Endothelial cell of umbilical vein (primary cell): Measurements from ENCODE around the gene SCNN1B. TPM values are rescaled to one million over a fixed set of nuclear protein-coding genes. Genes with fewer than 3 reads are reported as not detected.

ENCODE experiments used
- BruUV-seq: library from RNA; stranded (reverse); fragments of 400-500 nt; replicated peaks from 2 replicates; lab custom pipeline; 2021; lab: Mats Ljungman, UMichigan
- CTCF ChIA-PET: fragments of 300-600, 350-600 bp; sonication (Branson Sonifier 250); formaldehyde crosslinking; loops from one replicate; lab custom pipeline; 2021; ENCODE audit warnings: antibody characterized with exemption, inconsistent platforms; lab: Charles Lee
- POLR2A ChIA-PET: fragments of 300-600, 350-600 bp; sonication (Branson Sonifier 250); formaldehyde crosslinking; loops from one replicate; lab custom pipeline; 2021; ENCODE audit warnings: antibody characterized with exemption, inconsistent platforms; lab: Charles Lee
- DNase-seq: peaks from one replicate; pipeline ENCODE4 v3.0.0-alpha.2; 2011; ENCODE audit warnings: low read depth, low spot score
- FAIRE-seq: peaks from 2 replicates; lab custom pipeline; 2011; peaks lifted over from hg19 to GRCh38; lab: Jason Lieb, UNC
- H2AFZ ChIP-seq: 2 replicates; pipeline ENCODE4 v1.6.0; 2012; ENCODE audit warnings: low read depth, low read length, control low read depth, inconsistent platforms
- H3K27ac ChIP-seq: 2 replicates; pipeline ENCODE4 v1.5.1; 2011; ENCODE audit warnings: low read depth, mild to moderate bottlenecking, control low read depth, low read length, moderate library complexity; ENCODE audit not compliant: insufficient read depth
- H3K27me3 ChIP-seq, 2 experiments: 2 replicates each; pipeline versions ENCODE4 v1.6.0 to v1.6.1; 2011; ENCODE audit warnings: low read length in 2 of 2, mixed read lengths in 1 of 2; ENCODE audit not compliant: control insufficient read depth in 2 of 2, insufficient read depth in 2 of 2
- H3K36me3 ChIP-seq, 2 experiments: 2 replicates in 1 of 2; 3 replicates in 1 of 2; pipeline ENCODE4 v1.5.1; 2011; ENCODE audit warnings: low read length in 2 of 2, mild to moderate bottlenecking in 1 of 2, moderate library complexity in 1 of 2; ENCODE audit not compliant: control insufficient read depth in 2 of 2, insufficient read depth in 2 of 2; ENCODE audit errors: extremely low read depth in 1 of 2
- H3K4me1 ChIP-seq: 3 replicates; pipeline ENCODE4 v1.5.1; 2011; ENCODE audit warnings: mild to moderate bottlenecking, low read length; ENCODE audit not compliant: control insufficient read depth, insufficient read depth; ENCODE audit errors: extremely low read depth
- H3K4me2 ChIP-seq: 2 replicates; pipeline ENCODE4 v1.6.1; 2011; ENCODE audit warnings: low read length, control low read depth, mixed read lengths; ENCODE audit not compliant: insufficient read depth
- H3K4me3 ChIP-seq, 3 experiments: fragments of 200-600 bp in 1 of 3; sonication (generic), shearing (Covaris generic) in 1 of 3; replicated peaks in 1 of 3; 2 replicates each; pipeline ENCODE4 v1.5.1; 2011 to 2016; ENCODE audit warnings: control low read depth in 3 of 3, low read length in 3 of 3, mild to moderate bottlenecking in 2 of 3, inconsistent platforms in 1 of 3, low read depth in 1 of 3, moderate library complexity in 1 of 3; ENCODE audit not compliant: insufficient read depth in 1 of 3
- H3K79me2 ChIP-seq: 2 replicates; pipeline ENCODE4 v1.6.0; 2012; ENCODE audit warnings: low read length, inconsistent platforms; ENCODE audit not compliant: control insufficient read depth, insufficient read depth
- H3K9ac ChIP-seq: replicated peaks from 2 replicates; pipeline ENCODE3; 2011; ENCODE audit warnings: low read length, control low read depth; ENCODE audit not compliant: insufficient read depth; ENCODE audit errors: extremely low read depth
- H3K9me1 ChIP-seq: replicated peaks from 3 replicates; pipeline ENCODE4 v1.6.0; 2011; ENCODE audit warnings: mild to moderate bottlenecking, low read length; ENCODE audit not compliant: control insufficient read depth, insufficient read depth; ENCODE audit errors: extremely low read depth
- H3K9me3 ChIP-seq: replicated peaks from 2 replicates; pipeline ENCODE4 v1.5.1; 2012; ENCODE audit warnings: low read length, inconsistent platforms; ENCODE audit not compliant: control insufficient read depth, insufficient read depth
- H4K20me1 ChIP-seq: replicated peaks from 2 replicates; pipeline ENCODE3; 2011; ENCODE audit warnings: mild to moderate bottlenecking, low read length; ENCODE audit not compliant: control insufficient read depth, insufficient read depth; ENCODE audit errors: extremely low read depth
- EZH2 ChIP-seq: IDR thresholded peaks from 2 replicates; pipeline ENCODE4 v1.6.1; 2012; ENCODE audit warnings: borderline replicate concordance, low read depth, mild to moderate bottlenecking, moderate library complexity, low read length, inconsistent platforms; ENCODE audit not compliant: severe bottlenecking
- FOS ChIP-seq: IDR thresholded peaks from 2 replicates; pipeline ENCODE4 v1.6.1; 2011; ENCODE audit warnings: mild to moderate bottlenecking, low read length, moderate library complexity, borderline replicate concordance; ENCODE audit not compliant: insufficient read depth
- GATA2 ChIP-seq: IDR thresholded peaks from 2 replicates; pipeline ENCODE4 v1.7.0; 2011; ENCODE audit warnings: low read depth, mild to moderate bottlenecking, moderate library complexity, mixed read lengths, low read length; ENCODE audit not compliant: insufficient read length, insufficient read depth
- JUN ChIP-seq: IDR thresholded peaks from 2 replicates; pipeline ENCODE4 v1.6.1; 2011; ENCODE audit warnings: borderline replicate concordance, low read depth; ENCODE audit not compliant: insufficient read length, insufficient read depth
- MAX ChIP-seq: IDR thresholded peaks from 2 replicates; pipeline ENCODE4 v1.6.1; 2011; ENCODE audit not compliant: insufficient read depth, insufficient read length
- MYC ChIP-seq: IDR thresholded peaks from one replicate; pipeline ENCODE4 v1.6.1; 2011; ENCODE audit warnings: mild to moderate bottlenecking, low read depth, low read length
- POLR2A ChIP-seq: IDR thresholded peaks from 2 replicates; pipeline ENCODE4 v1.6.1; 2012; ENCODE audit warnings: low read depth, mild to moderate bottlenecking, control low read depth, low read length
- POLR2AphosphoS5 ChIP-seq: IDR thresholded peaks from 2 replicates; pipeline ENCODE4 v1.6.1; 2012; ENCODE audit warnings: low read depth, mild to moderate bottlenecking, control low read depth, low read length, moderate library complexity; ENCODE audit not compliant: insufficient read depth
- dilution Hi-C: fragments of 300-500 bp; cut with MboI; formaldehyde crosslinking; loops from one replicate; pipeline ENCODE4 v1.15.0; 2019; ENCODE audit warnings: low sequenced_read_pairs; ENCODE audit not compliant: extremely low pct_ligation_motif_present
- intact Hi-C: fragments of 100-400 bp; cut with micrococcal nuclease; formaldehyde crosslinking; loops from one replicate; pipeline ENCODE4 v1.10.0; 2022
- polyA plus RNA-seq, 4 experiments: library from polyadenylated mRNA; depleted of rRNA in 3 of 4; stranded (reverse) in 3 of 4; unstranded in 1 of 4; fragments of >200 nt; gene quantifications; 2 replicates each; pipeline versions ENCODE4 v1.2.1 to v1.2.3, GENCODE V29; 2011 to 2012; ENCODE audit warnings: missing spikeins in 1 of 4
- total RNA-seq: library from RNA; stranded (reverse); gene quantifications from 2 replicates; pipeline ENCODE4 v1.2.3, GENCODE V29; 2021
- TF ChIP-seq, protein P1 (sequence below), 2 donors: IDR thresholded peaks; 1 replicate in 1 of 2; 2 replicates in 1 of 2; pipeline ENCODE4 v1.5.1; 2011; ENCODE audit warnings: low read length in 2 of 2, mild to moderate bottlenecking in 2 of 2, moderate library complexity in 2 of 2, control low read depth in 1 of 2, inconsistent platforms in 1 of 2, low read depth in 1 of 2; ENCODE audit not compliant: insufficient read depth in 1 of 2; ENCODE audit errors: extremely low read depth in 1 of 2

SCNN1B gene
- total and polyA plus RNA-seq, 2 donors (not counting 3 experiments of a cell fraction or from before 2014, with no cell fraction given) = not detected

GRCh38 chr16:23304620-23305019, 2.5 kb downstream of the SCNN1B start:
- TF ChIP-seq FOS = no peak
- no peak for TF ChIP-seq MYC
- TF ChIP-seq EZH2 = no peak
- TF ChIP-seq GATA2 = no peak
- no peak for TF ChIP-seq MAX
- TF ChIP-seq, protein P1, sequence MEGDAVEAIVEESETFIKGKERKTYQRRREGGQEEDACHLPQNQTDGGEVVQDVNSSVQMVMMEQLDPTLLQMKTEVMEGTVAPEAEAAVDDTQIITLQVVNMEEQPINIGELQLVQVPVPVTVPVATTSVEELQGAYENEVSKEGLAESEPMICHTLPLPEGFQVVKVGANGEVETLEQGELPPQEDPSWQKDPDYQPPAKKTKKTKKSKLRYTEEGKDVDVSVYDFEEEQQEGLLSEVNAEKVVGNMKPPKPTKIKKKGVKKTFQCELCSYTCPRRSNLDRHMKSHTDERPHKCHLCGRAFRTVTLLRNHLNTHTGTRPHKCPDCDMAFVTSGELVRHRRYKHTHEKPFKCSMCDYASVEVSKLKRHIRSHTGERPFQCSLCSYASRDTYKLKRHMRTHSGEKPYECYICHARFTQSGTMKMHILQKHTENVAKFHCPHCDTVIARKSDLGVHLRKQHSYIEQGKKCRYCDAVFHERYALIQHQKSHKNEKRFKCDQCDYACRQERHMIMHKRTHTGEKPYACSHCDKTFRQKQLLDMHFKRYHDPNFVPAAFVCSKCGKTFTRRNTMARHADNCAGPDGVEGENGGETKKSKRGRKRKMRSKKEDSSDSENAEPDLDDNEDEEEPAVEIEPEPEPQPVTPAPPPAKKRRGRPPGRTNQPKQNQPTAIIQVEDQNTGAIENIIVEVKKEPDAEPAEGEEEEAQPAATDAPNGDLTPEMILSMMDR (IDR thresholded peaks at IDR 0.05; ENCODE audit: extremely low read depth in 1 of 2, insufficient read depth in 1 of 2, low read depth in 1 of 2, low read length in 2 of 2) = no peak
- TF ChIP-seq JUN = no peak
- no peak for TF ChIP-seq POLR2A
- TF ChIP-seq POLR2AphosphoS5 = no peak
- Histone ChIP-seq H3K9ac (no peak overlapping the region), H4K20me1 (no peaks in the 10 kb centered on the region), H2AFZ (no peak overlapping the region), H3K79me2 (no peaks in the 10 kb centered on the region), H3K4me3 (no peak overlapping the region), H3K27ac (no peak overlapping the region), H3K4me1 (no peaks in the 10 kb centered on the region), H3K9me1 (no peaks in the 10 kb centered on the region), H3K9me3 (no peaks in the 10 kb centered on the region), H3K36me3 (no peaks in the 10 kb centered on the region), H3K27me3 (peaks cover 19 to 20% of the 10 kb centered on the region in 2 experiments), H3K4me2 (no peak overlapping the region)
- DNase-seq (no peak), FAIRE-seq (no peak)
- POLR2A ChIA-PET = no interaction called here
- BruUV-seq = no TSS peak
- dilution Hi-C loops (no loop called here), intact Hi-C loops (no loop called here)
- CTCF ChIA-PET = interaction anchor here (0.8 kb wide), 1 partner anchor 21 kb away, joined by 3 read pairs; no protein-coding TSS in a partner anchor
